Measurements from ENCODE around the gene SLC9C1.

SLC9C1 gene

GRCh38 chr3:112115806-112116383, 178.1 kb downstream of the SLC9C1 start:
- no peak for DNase-seq (ENCODE audit: low read depth)
- no peak overlapping the region for H3K4me3 ChIP-seq (ENCODE audit: control insufficient read depth, low read depth, low read length)
- no peak for TF ChIP-seq CTCF (conservative IDR thresholded peaks at IDR 0.05; ENCODE audit: control insufficient read depth, insufficient read depth, low read depth, low read length)

- DNase-seq (ENCODE audit: low read depth), result no peak
- TF ChIP-seq CTCF (conservative IDR thresholded peaks at IDR 0.05; ENCODE audit: control insufficient read depth, insufficient read depth, low read depth, low read length), result no peak
- no peak overlapping the region for H3K4me3 ChIP-seq (ENCODE audit: control insufficient read depth, low read depth, low read length)
These were observed 178.8 kb downstream of the SLC9C1 start for GRCh38 chr3:112115161-112115739.

GRCh38 chr3:112114576-112115160, 179.3 kb downstream of the SLC9C1 start:
- H3K4me3 ChIP-seq (ENCODE audit: control insufficient read depth, low read depth, low read length), result no peak overlapping the region
- no peak for TF ChIP-seq CTCF (conservative IDR thresholded peaks at IDR 0.05; ENCODE audit: control insufficient read depth, insufficient read depth, low read depth, low read length)
- no peak for DNase-seq (ENCODE audit: low read depth)

GRCh38 chr3:112111785-112112402, 182.1 kb downstream of the SLC9C1 start:
- peak; percentile 87 for TF ChIP-seq CTCF (conservative IDR thresholded peaks at IDR 0.05; ENCODE audit: control insufficient read depth, insufficient read depth, low read depth, low read length)
- DNase-seq (ENCODE audit: low read depth), result peak; percentile 75
- H3K4me3 ChIP-seq (ENCODE audit: control insufficient read depth, low read depth, low read length), result no peak overlapping the region

GRCh38 chr3:112109322-112109721, 184.7 kb downstream of the SLC9C1 start:
- H3K4me3 ChIP-seq (ENCODE audit: control insufficient read depth, low read depth, low read length), result no peak overlapping the region
- no peak for TF ChIP-seq CTCF (conservative IDR thresholded peaks at IDR 0.05; ENCODE audit: control insufficient read depth, insufficient read depth, low read depth, low read length)
- DNase-seq (ENCODE audit: low read depth), result no peak

- TF ChIP-seq CTCF (conservative IDR thresholded peaks at IDR 0.05; ENCODE audit: control insufficient read depth, insufficient read depth, low read depth, low read length), result no peak
- no peak for DNase-seq (ENCODE audit: low read depth)
- no peak overlapping the region for H3K4me3 ChIP-seq (ENCODE audit: control insufficient read depth, low read depth, low read length)
These were observed 189.2 kb downstream of the SLC9C1 start for GRCh38 chr3:112104774-112105173.
